Measurements from ENCODE around the gene DMGDH.

Gene DMGDH

GRCh38 chr5:79062436-79062835, 7.0 kb downstream of the DMGDH start:
- no peak for DNase-seq

GRCh38 chr5:79059674-79060073, 9.8 kb downstream of the DMGDH start:
- no peak for DNase-seq

- DNase-seq: no peak
Observed at GRCh38 chr5:79056847-79057246, 12.6 kb downstream of the DMGDH start.

- no peak for DNase-seq
Observed at GRCh38 chr5:79055017-79055416, 14.5 kb downstream of the DMGDH start.

- no peak for DNase-seq
Observed at GRCh38 chr5:79053321-79053720, 16.2 kb downstream of the DMGDH start.

GRCh38 chr5:79050498-79050897, 19.0 kb downstream of the DMGDH start:
- no peak for DNase-seq

GRCh38 chr5:79048437-79048836, 21.0 kb downstream of the DMGDH start:
- no peak for DNase-seq

GRCh38 chr5:79047199-79047598, 22.3 kb downstream of the DMGDH start:
- no peak for DNase-seq

GRCh38 chr5:79042188-79042587, 27.3 kb downstream of the DMGDH start:
- no peak for DNase-seq

- DNase-seq: no peak
Observed at GRCh38 chr5:79036769-79037168, 32.7 kb downstream of the DMGDH start.

- DNase-seq: no peak
Observed at GRCh38 chr5:79035237-79035636, 34.2 kb downstream of the DMGDH start.

GRCh38 chr5:79032782-79033181, 36.7 kb downstream of the DMGDH start:
- no peak for DNase-seq

- DNase-seq: no peak
Observed at GRCh38 chr5:79032031-79032695, 37.3 kb downstream of the DMGDH start.

- no peak for DNase-seq
Observed at GRCh38 chr5:79031485-79031867, 38.0 kb downstream of the DMGDH start.

GRCh38 chr5:79030663-79031484, 38.6 kb downstream of the DMGDH start:
- DNase-seq: no peak

GRCh38 chr5:79025054-79025472, 44.4 kb downstream of the DMGDH start:
- peak; percentile 72 for DNase-seq

GRCh38 chr5:79023947-79024346, 45.5 kb downstream of the DMGDH start:
- no peak for DNase-seq

- no peak for DNase-seq
Observed at GRCh38 chr5:79023348-79023747, 46.1 kb downstream of the DMGDH start.

GRCh38 chr5:79022771-79023170, 46.7 kb downstream of the DMGDH start:
- DNase-seq: no peak

GRCh38 chr5:79021753-79022152, 47.7 kb downstream of the DMGDH start:
- no peak for DNase-seq

GRCh38 chr5:79020861-79021561, 48.5 kb downstream of the DMGDH start:
- DNase-seq: peak; percentile 34

- no peak for DNase-seq
Observed at GRCh38 chr5:79014631-79015030, 54.8 kb downstream of the DMGDH start.

- no peak for DNase-seq
Observed at GRCh38 chr5:79011869-79012268, 57.6 kb downstream of the DMGDH start.

Measured in NCI-H748 treated with DMSO at 0.1 percent for 48 hours (cell line).